Prostate gland (tissue), 2 donors: ENCODE data around the gene TMEM169.

ENCODE experiments used
- POLR2A ChIP-seq: fragments of 450-650 bp; IDR thresholded peaks from one replicate; pipeline ENCODE4 v1.6.1; 2016; ENCODE audit warnings: antibody characterized with exemption, mild to moderate bottlenecking
- TF ChIP-seq, protein P1 (sequence below), 4 experiments: fragments of 200-600 bp in 2 of 4; fragments of 450-650 bp in 2 of 4; sonication (generic) in 2 of 4; IDR thresholded peaks; 1 replicate in 3 of 4; 2 replicates in 1 of 4; pipeline ENCODE4 v1.5.1; 2016 to 2019; ENCODE audit warnings: antibody characterized with exemption in 4 of 4, mild to moderate bottlenecking in 2 of 4, moderate library complexity in 2 of 4

DNA sequence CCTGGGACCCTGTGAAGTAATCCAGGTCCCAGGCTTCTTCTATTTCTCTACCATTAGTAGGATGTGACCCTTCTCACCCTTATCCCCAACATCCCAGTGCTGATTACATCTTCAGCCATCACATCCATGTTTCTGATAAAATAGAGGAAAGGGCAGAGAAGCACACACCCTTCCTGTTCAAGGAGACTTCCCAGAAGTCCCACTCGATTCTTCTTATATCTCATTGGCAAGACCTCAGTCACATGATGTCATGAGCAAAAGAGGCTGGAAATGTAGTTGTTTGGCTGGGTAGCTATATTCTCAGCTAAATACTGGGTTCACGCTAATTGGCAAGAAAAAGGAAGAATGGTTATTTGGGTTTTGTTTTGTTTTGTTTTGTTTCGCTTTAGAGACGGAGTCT lies 19.4 kb downstream of the TMEM169 start:
- TF ChIP-seq, protein P1, sequence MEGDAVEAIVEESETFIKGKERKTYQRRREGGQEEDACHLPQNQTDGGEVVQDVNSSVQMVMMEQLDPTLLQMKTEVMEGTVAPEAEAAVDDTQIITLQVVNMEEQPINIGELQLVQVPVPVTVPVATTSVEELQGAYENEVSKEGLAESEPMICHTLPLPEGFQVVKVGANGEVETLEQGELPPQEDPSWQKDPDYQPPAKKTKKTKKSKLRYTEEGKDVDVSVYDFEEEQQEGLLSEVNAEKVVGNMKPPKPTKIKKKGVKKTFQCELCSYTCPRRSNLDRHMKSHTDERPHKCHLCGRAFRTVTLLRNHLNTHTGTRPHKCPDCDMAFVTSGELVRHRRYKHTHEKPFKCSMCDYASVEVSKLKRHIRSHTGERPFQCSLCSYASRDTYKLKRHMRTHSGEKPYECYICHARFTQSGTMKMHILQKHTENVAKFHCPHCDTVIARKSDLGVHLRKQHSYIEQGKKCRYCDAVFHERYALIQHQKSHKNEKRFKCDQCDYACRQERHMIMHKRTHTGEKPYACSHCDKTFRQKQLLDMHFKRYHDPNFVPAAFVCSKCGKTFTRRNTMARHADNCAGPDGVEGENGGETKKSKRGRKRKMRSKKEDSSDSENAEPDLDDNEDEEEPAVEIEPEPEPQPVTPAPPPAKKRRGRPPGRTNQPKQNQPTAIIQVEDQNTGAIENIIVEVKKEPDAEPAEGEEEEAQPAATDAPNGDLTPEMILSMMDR (IDR thresholded peaks at IDR 0.05) = no peak
- no peak for TF ChIP-seq POLR2A
